HG03442 (cell line): ENCODE results near the gene STN1.
"Not testable (repeated sequence)": the region's sequence is repeated elsewhere in the genome, so short reads cannot be mapped to it uniquely, and the experiment has no call there.

Source experiments
- ATAC-seq: cut with Tn5 transposase; IDR thresholded peaks from one replicate; pipeline ENCODE4 v1.9.1; 2021; ENCODE audit warnings: mild to moderate bottlenecking, moderate library complexity; ENCODE audit not compliant: unreplicated experiment

Gene STN1

DNA sequence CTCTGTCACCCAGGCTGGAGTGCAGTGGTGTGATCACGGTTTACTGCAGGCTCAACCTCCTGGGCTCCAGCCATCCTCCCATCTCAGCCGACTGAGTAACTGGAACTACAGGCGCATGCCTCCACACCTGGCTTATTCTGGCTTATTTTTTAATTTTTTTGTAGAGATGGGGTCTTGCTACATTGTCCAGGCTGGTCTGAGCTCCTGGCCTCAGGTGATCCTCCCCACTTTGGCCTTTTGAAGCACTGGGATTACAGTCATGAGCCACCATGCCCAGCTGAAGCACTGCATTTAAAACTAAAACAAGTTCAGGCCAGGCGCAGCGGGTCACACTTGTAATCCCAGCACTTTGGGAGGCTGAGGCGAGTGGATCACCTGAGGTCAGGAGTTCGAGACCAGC is 70.6 kb downstream of the STN1 start:
- ATAC-seq, result no peak

DNA sequence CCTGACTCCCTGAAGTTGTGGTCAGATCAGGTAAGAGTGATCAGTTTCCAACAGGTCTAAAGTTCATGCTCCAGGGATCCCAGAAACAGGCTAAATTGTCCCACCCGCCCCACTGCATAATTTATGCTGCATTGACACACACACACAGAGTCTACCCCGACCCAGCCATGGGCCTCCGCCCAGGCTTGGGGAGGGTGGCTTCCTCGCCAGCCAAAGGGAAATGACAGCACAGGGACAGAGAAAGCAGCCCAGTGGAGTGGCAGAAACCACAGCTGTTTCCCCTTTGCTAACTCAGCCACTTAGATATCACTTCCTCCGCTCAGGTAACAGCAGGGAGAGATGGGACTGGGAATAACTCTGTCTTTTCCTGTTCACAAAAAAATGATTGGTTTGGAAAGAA is 72.0 kb downstream of the STN1 start:
- peak; percentile 65 for ATAC-seq

DNA sequence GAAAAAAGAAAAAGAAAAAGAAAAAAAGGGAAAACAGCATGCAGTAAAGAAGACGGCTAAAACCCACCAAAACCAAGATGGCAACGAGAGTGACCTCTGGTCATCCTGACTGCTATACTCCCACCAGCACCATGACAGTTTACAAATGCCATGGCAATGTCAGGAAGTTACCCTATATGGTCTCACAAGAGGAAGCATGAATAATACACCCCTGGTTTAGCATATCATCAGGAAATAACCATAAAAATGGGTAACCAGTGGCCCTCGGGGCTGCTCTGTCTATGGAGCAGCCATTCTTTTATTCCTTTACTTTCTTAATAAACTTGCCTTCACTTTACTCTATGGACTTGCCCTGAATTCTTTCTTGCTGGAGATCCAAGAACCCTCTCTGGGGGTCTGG is 72.6 kb downstream of the STN1 start:
- ATAC-seq, result not testable (repeated sequence)

DNA sequence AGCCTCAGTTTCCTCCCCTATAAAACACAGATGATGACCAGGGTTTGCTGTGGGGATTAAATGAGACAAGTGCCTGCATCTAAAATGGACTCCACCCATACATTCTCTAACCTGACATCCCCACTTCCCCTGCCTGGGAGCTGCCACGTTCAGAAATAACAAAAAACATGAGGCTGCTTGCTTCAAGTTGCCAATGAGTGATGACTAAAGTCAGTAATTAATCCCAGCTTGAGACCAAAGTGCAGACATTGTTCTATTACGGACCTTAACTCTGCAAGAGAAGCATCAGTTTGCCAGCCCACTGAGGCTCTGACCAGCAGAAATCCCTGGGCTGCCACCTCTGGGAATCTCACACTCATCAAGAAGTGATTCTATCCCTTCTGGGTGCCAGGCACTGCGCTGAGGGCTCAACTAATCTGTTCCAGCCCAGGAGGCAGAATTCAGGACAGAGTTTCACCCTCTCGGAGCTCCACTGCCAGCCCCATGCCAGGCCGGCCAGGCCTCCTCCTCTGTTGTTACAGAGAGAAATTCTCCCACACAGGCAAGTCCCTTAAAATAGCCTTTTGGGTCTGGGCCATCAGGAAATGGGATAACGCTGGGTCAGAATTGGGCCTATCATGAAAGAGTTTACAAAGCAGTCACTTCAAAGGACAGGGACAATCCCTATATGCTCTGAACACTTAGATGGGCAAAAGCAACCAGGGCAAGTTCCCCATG is 74.0 kb downstream of the STN1 start:
- ATAC-seq, result no peak

DNA sequence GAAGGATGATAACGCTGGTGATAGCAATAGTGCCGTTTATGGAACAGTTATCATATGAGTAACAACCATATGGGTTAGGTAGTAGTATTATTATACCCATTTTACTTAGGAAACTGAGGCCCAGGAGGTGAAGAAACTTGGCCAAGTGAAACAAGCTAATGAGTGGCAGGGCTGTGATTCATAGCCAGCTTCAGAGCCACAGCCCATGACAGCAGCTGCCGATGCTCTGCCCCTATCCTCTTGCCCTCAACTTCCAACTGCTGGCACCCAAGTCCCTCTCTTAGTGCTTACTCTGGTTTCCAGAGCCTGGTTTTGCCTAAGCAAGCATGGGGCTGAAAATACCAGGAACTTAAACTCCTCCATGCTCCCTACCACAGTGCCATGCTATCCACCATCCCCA is 74.9 kb downstream of the STN1 start:
- no peak for ATAC-seq

DNA sequence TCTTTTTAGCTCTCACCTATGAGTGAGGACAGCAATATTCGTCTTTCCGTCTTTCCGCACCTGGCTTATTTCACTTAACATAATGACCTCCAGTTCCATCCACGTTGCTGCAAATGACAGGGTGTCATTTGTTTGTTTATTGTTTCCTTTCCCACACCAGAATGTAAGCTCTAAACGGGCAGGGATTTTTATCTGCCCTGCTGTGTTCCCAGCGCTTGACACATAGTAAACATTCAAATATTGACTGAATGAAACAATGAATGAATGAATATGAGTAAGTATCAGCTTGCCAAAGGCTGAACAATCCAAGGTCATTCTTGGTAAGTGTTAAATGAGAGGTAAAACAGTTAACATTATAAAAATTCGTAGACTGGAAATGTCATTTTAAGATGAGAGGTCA is 75.4 kb downstream of the STN1 start:
- no peak for ATAC-seq

DNA sequence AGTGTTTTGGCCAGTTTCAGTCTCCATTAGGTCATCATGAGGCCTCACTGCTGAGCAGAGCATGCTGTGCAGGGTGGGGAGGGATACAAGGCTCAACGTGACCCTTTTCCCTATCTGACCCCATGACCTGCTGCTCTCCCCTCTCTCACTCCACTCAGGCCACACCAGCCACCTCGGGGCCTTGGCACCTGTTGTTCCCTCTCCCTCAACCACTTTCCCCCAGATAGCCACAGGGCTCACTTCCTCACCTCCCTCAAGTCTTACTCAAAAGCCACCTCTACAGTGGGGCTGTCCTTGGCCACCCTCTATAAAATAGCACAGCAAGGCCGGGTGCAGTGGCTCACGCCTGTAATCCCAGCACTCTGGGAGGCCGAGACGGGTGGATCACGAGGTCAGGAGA is 76.5 kb downstream of the STN1 start:
- ATAC-seq, result no peak

DNA sequence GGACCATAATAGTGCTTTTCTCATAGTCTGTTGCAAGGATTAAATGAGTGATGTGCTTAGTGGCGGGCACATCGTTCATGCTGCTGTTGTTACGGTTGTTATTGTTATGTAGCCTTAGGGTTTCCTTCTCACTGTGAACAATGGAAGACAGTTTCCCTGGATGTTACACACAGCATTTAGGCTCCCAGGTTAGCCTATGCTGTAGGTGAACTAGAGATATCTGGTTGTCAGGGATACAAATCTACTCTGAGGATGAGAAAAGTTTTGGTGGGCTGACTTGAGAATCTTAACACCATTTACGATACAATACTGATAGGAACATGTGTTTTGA is 77.3 kb downstream of the STN1 start:
- ATAC-seq, result no peak

DNA sequence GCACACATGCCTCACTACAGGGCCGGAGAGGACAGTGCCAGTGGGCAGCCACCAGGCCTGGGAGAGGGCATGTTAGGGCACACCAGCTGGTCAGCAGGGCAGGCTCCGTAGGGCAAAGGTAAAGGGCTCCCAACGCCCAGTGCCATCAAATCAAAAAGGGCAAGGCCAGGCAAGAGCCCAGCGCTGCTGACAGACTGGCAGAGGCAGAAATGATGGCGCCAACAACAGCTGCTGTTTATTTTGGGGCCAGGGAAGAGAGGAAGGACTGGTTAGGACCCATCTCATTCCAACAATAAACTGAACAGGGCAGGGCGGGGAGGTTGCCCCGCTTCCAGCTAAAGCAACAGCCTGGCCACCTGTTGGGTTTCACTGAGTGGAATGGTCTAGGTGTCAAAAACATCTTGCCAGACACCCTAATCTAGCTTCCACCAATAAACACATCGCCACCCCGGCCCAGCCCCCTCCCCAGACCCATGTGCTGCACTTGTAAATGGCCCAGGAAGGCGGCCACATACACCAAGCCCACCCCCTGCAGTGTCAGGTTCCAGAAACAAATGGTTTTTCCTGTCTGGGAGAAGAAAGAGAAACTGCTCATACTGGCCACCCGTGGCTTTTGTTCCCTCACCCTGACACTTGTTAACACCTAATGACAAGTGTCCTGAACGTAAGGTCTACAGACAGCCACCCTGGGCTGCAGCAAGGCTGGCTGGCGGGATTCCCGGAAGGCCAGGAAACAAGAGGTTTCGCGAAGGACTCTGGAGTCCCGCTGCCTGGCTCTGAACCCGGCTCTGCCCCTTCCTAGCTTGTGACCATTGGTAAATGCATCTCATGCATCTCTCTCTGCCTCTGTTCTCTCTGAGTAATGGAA is 77.9 kb downstream of the STN1 start:
- no peak for ATAC-seq

DNA sequence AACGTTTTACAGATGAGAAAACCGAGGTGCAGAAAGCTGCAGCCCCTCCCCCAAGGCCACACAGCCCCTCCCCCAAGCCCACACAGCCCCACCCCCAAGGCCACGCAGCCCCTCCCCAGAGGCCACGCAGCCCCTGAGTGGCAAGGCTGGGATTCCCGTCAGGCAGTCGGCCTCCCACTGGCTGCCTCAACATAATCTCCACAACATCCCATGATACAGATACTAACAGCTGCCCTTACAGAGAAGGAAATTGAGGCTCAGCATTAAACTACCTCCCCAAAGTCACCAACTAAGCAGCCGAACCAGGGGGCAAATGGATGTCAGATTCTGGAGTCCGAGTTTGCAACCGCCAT is 78.5 kb downstream of the STN1 start:
- ATAC-seq, result no peak

DNA sequence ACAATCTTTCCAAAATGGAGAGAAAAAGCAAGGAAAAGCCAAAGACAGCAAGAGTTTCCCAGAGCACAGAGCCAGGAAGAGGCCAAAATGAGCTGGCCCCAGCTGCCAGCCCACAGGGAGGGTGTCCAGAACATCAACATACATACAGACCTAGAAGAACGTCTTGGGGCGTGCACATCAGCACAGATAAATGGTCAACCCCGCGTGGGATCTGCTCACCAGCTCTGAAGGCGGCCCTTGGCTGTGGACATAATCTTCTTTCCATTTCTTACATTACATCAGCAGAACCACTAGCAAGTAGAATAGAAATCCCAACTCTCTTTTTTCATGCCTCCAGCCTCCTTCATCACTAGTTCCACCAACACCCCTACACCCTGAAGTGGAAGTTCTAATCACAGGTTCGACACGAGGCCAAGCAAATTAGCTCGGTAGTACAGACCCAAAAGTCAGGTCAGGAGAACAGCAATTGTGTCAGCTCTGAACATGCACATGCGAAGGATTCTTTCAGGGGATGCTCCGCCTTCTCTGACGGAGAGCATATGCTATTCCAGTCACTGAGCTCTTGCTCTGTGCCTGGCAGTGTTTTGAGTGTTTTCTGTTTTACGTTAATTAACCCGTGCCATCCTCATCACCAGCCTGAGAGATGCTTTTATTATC is 79.0 kb downstream of the STN1 start:
- ATAC-seq, result no peak

DNA sequence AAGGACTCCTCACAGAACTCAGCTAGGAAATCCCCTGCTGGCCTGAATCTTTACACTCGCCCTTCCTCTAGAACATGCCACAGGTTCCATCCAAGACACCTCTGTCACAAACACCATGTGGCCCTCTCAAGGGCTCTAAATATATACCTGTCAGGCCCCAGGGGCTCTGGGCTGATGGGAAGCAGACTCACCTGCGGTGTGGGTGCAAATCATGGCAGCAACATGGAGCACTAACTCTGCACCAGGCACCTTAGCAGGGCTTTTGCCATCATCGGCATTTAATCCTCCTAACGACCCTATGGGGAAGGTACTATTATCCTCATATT is 80.0 kb downstream of the STN1 start:
- no peak for ATAC-seq

DNA sequence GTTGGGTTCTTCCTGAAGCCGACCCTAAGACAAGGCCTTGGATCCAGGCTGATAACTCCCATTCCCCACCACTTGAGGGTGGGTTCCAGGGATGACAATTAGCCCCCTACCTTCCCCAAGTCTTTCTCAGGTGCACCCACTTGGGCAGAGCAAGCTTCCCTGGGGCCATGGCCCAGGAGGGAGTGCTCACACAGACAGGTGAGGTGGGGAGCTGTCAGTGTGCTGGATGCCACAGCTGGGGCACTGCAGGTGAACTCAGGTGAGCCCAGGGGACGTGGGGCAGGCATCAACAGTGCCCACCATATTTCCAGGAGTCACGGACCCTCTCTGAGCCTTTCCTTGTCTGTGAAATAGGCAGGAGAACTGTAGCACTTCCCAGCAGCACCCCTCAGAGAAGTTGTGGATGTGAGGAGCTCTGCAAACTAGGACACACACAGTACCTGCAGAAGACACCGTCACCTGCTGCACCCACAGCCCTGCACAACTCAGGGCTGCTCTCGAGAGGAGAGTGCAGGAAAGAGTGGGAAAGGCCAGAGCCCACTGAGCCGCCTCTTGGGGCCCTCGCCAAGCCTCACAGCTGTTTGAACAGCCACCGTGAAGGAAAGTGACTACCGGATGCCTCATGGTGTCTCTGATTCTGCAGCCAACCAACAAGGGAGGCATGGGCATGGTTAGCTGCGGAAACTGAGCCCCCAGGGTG is 80.5 kb downstream of the STN1 start:
- no peak for ATAC-seq

DNA sequence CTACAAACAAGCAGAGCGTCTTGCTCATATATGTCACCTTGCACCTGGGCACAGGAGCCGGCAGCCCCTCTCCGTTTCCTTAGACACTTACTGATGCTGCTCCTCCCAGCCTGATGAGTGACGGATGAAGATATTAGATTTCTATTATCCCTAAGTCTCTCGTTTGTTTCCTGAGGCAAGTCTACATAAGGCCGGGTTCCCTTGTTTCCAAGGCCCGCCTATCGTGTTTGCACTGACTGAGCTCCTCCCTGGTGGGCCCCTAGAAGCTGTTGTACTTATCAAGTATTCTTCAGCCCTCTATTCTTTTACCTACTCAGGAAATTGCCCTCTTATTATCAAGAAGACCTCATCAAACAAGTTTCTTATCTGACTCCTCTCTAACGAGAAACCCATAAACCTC is 81.1 kb downstream of the STN1 start:
- ATAC-seq, result no peak

DNA sequence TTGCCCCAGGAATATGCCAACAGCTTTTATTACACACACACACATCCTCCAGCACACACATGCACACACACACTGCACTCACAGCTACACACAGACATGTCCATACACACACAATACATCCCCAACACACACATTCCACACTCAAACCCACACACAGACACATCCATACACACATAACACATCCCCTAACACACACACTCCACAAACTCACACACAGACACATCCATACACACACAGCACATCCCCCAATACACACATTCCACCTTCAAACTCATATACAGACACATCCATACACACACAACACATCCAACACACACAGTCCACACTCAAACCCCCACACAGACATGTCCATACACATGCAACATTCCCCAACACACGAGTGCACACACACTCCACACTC is 81.7 kb downstream of the STN1 start:
- no peak for ATAC-seq

DNA sequence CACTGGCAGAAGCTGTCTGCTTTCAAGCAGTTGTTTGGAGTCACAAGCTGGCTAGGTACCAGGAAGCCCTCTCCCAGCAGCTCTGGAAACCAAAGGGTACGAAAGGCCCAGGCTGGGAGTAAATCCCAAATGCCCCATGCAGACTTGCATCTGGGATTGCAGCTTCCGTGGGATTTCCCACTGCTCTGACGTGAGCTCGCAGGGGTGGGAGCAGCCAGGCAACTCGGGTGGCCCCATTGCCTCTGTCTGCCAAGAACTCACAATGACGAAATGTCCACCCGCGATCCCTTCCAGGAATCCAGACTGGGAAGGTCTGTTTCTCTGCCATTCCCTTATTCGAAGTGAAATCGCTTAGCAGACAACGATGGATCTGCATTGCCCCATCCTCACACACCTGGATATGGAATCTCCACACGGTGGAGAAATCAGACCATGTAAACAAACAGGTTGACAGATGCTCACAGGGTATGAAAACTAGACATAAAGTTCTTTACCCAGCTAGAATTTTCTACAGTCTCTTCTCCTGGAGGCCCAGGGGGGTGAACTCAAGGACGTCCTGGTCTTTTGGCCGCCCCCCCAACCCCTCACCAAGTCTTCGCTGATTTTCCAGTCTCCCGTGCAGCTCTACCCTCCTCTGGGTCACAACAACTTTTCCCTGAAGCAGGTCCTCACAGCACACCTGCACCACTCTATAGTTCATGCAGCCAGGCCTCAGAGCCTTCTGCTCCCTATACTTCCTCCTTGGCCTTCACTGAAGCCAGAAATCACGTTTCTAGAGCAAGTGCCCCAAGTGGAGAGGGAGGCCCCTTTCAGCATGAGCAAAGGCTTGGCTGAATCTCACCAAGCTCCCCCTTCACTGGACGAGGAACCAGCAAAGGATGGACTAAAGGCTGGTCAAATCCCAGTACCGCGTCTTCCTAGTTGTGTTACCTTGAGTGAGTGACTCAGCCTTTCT is 82.6 kb downstream of the STN1 start:
- ATAC-seq, result no peak

DNA sequence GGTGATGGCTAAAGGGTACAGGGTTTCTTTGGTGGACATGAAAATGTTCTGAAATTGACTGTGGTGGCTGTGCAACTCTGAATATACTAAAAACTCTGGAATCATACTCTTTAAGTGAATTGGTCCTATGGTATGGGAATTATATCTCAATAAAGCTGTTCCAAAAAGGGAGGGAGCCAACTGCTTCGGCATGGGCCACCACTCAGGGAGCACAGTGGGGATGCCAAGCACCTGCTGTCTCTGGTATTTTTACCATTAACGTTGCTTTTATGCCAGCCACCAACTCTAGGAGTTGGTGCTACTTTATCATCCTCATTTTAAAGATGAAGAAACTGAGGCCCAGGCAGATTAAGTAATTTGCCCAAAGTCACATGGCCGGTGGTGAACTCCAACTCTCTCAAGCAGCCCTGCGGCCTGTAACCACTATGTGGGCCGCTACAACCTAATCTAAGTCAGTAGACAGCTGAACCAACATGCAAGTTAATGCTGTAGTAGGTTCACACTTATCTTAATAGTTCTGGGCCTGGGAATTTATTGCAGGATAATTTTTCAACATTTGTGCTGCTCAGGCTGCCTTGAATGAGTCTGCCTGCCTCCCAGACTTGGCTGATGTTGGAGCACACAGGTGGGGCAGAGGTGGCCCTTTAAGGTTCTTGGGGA is 83.4 kb downstream of the STN1 start:
- no peak for ATAC-seq

DNA sequence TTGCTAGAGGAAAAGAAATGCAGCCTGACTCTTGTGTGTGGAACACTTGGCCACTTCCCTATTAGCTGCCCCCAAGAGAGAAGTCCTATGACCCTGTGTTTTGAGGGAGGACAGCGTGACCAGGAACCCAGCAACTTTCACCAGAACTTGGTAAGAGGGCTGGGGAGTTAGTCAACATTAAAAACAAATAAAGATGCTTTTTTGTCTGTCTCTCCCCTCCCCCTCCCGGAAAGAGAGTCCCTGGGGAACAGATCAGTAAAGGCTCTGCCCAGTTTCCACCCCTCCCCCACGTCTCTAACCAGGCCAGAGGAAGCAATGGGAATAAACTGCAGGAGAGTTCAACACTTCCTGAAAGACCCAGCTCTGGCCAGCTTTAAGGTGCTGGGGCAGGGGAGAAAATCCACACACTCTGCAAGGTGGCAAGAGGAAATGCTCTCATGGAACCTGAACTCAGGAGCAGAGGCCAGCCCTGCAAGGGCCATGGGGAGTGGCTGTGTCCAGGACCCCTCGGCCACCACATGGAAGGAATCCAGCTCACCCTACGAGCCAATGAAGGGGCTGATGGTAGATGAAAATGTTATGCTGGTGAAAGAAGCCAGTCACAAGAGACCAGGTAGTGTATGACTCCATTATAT is 84.1 kb downstream of the STN1 start:
- no peak for ATAC-seq

DNA sequence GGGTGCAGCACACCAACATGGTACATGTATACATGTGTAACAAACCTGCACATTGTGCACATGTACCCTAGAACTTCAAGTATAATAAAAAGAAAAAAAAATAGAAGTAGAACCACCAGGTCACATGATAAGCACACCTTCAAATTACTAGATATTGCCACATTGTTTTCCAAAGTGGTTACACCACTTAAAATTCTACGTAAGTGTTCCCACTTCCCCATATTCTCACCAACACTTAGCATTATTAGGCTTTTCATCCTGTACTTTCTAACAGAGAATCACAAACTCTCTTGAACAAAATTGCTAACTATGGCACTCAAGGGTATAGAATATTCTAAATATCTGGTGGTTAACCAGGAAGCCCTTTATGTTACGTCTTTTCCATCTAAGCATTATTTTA is 85.2 kb downstream of the STN1 start:
- no peak for ATAC-seq
